Head of caudate nucleus (tissue), 42 donors: ENCODE measurements around the gene HMGN1.
"Not testable (repeated sequence)": the region's sequence is repeated elsewhere in the genome, so short reads cannot be mapped to it uniquely, and the experiment has no call there.

ENCODE experiments used
- DNase-seq, 42 donors: peaks; one replicate each; pipeline versions ENCODE4 v3.0.0 to v3.0.0-alpha.2; 2020 to 2021; ENCODE audit warnings: mixed read lengths in 7 of 42
- intact Hi-C: fragments of 100-400 bp; cut with DNase I; formaldehyde crosslinking; loops from one replicate; pipeline ENCODE4 v1.15.0; 2022

Gene HMGN1

GRCh38 chr21:39348355-39349210, at the start of gene HMGN1:
Gene HMGN1 (minus strand): TSS chr21:39349088. CDS start chr21:39348917, 171 bp downstream.
- intact Hi-C loops = loop anchor here (2.0 to 5.0 kb wide), 2 partner anchors 36 to 39 kb away; partner anchors contain the start of gene BRWD1
- peak; percentile 48 to 93 (median 82) for DNase-seq

DNA sequence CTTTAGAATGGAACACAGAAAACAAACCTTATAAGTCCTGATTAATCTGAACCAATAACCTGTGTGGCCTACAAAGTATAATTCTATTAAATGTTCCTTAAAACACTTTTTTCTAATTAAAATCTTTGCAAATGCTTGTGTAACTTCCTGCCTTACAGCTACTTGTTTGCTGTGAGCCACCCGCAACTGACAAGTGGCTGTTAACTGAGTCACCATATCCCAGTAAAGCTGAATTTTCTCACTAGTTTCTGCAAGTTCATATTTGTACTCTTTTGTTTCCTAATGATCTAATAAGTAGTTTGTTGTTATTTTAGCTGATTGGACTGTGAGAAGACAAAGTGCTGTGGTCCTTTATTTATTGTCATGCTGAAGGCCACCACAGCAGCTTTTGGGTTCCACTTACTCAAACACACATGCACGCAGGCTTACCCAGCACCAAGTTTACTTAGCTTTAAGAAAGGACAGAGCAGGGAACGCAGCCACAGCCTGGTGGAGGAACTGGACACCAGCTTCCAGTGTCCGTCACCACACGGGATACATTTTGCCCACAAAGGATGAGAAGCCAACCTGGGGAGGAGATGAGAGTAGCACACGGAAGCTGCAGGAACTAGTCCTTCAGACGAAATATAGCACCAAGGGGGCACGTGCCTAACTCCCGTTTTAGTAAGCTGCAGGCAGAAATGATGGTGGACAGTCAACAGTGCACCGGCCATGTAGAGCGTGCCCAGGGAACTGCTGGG, 48.9 kb upstream of the HMGN1 start:
- intact Hi-C loops = no loop called here
- DNase-seq = no peak

- DNase-seq = no peak
- intact Hi-C loops = no loop called here
Measured at GRCh38 chr21:39392981-39393380, 44.1 kb upstream of the HMGN1 start.

DNA sequence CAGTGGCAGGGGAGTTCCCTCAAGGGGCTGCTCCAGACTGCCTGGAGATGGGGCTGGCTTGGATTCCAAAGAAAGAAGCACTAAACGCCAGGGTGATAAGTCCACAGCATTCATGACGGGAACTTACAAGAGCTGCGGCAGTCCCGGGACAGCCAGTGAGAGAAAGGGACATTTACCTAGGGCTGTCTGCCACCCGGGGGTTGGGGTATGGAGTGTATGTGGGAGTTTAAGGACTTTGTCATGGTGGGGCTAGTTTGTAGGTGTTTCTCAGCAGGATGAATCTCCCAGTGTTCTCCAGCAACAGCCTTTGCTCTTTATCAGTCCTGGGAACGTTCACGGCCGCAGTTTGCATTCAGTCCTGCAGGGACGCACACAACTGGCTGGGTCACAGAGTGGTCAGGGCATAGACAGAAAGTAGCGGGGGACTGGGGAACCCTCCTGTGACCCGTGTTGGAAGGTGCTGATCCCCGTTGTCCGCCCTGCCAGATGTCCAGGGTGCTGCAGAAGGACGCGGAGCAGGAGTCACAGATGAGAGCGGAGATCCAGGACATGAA, 41.4 kb upstream of the HMGN1 start:
- no peak for DNase-seq
- intact Hi-C loops = no loop called here

DNA sequence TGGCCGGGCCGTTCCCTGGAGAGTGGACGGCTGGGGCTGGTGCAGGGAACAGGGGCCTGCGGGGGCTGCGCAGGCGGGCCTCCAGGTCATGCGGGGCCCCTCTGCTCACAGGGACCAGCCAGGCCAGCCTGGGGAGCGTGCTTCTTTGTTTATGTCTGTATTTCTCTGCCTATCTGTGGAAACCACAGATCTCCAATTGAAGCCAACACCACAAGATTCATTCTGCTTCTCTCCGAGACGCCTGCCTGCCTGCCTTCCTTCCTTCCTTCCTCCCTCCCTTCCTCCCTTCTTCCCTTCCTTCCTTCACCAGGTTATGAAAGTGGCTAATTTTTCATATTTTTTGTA, 39.9 kb upstream of the HMGN1 start:
- no peak for DNase-seq
- intact Hi-C loops = loop anchor here (5.0 kb wide), 1 partner anchor 41 kb away; the partner anchor contains the start of gene HMGN1

GRCh38 chr21:39388038-39388810, 39.3 kb upstream of the HMGN1 start:
- intact Hi-C loops = loop anchor here (5.0 kb wide), 1 partner anchor 41 kb away; the partner anchor contains the start of gene HMGN1

DNA sequence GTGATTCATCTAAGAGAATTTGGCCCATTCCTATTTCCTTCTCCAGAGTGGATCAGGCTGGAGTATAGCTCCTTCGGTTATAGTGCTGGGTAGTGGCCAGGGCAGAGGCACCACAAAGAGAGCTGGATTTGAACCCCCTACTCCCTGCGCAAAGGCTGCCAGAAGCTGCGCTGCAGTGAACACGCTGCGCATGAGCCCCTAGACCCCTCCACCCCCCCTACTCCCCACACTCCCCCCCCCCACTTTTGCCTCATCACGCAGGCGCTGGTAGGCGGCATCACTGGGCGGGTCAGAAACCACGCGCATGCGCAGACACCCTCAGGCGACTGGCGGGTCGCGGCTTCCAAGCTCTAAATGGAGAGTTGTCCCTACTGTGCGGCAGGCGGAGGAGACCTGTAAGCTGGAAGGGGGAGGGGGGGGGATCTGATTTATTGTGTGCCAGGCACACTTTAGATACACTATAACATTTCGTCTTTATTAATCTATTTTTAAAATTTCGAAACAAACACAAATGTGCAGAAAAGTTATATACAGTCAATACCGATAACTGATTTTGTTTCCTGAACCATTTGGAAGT, 38.7 kb upstream of the HMGN1 start:
- DNase-seq = peak; percentile 83 to 97 (median 92)
- intact Hi-C loops = loop anchor here (2.0 to 5.0 kb wide), 4 partner anchors 40 to 205 kb away; partner anchors contain the start of genes BRWD1, HMGN1, LCA5L and PSMG1

More at GRCh38 chr21:39388038-39388810, 39.3 kb upstream of the HMGN1 start:
- DNase-seq = peak; percentile 78 to 98 (median 94)

GRCh38 chr21:39386899-39387298, 38.0 kb upstream of the HMGN1 start:
- DNase-seq = peak in 1 of 42 donors; percentile 7
- intact Hi-C loops = loop anchor here (2.0 to 5.0 kb wide), 4 partner anchors 40 to 204 kb away; partner anchors contain the start of genes BRWD1, HMGN1, LCA5L and PSMG1

DNA sequence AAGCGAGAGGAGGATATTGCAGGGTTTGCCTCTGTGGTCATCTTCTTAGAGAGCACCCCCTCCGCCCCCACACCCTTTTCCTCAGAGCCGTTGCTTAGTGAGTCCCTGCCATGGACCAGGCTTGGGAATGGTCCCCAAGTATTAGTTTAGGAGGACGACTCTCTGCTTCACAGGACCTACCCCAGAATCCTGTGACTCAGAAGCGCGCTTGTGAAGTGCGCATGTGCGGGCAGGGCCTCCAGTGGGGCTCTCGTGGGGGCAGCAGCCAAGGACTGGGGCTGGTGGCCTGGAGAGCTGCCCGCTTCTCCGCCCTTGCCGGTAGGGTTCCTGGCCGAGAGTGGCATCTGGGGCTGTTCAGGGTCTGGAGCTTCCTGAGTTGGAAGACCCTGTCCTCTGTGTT, 37.3 kb upstream of the HMGN1 start:
- peak in 28 of 42 donors; percentile 14 to 68 (median 37) for DNase-seq
- intact Hi-C loops = loop anchor here (2.0 to 5.0 kb wide), 4 partner anchors 39 to 203 kb away; partner anchors contain the start of genes BRWD1, HMGN1, LCA5L and PSMG1

DNA sequence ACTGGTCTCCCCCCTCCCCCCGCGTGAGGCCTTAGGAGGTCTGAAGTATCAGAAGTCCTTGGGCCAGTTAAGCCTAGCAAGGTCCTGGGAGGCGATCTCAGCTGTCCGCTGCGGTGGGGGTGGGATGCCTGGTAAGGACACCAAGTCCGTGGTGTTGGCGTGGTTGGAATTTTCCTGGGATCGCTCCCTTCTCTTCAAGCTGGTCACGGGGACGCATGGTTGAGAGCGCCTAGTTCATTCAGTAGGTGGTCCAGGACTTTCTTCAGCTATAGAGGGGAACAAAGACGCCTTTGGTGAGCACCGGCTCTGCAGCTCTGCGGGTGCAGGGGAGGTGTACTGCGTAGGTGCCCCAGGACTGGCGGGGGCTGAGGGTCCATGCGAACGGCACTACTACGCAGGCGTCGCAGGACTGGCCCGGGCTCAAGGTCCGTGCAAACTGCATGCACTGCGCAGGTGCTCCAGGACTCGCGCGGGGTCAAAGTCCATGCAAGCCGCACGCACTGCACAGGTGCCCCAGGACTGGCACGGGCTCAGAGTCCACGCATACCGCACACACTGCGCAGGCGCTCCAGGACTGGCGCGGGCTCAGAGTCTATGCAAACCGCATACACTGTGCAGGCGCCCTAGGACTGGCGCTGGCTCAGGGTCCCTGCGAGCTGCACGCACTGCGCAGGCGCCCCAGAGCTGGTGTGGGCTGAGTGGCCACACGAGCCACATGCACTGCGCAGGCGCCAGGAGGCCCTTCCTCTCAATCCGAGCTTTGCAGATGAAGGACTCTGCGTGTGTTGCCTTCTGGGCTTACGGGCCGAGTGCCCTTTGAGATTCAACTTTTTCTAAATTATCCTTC, 36.6 kb upstream of the HMGN1 start:
- peak; percentile 53 to 92 (median 79) for DNase-seq
- intact Hi-C loops = loop anchor here (2.0 to 5.0 kb wide), 4 partner anchors 38 to 203 kb away; partner anchors contain the start of genes BRWD1, HMGN1, LCA5L and PSMG1

GRCh38 chr21:39384674-39385298, 35.9 kb upstream of the HMGN1 start:
- intact Hi-C loops = loop anchor here (5.0 kb wide), 1 partner anchor 37 kb away; the partner anchor contains the start of gene HMGN1

DNA sequence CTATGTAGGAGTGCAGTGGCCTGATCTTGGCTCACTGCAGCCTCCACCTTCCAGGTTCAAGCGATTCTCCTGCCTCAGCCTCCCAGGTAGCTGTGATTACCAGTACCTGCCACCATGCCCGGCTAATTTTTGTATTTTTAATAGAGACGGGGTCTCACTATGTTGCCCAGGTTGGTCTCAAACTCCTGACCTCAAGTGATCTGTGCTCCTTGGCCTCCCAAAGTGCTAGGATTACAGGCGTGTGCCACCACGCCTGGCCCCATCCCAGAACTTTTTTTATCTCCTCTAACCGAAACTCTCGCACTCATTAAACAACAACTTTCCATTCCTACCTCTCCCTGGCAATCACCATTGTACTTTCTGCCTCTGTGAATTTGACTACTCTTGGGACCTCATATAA, 33.2 kb upstream of the HMGN1 start:
- intact Hi-C loops, DNase-seq: not testable (repeated sequence)

More at GRCh38 chr21:39384674-39385298, 35.9 kb upstream of the HMGN1 start:
- no peak for DNase-seq

GRCh38 chr21:39381009-39381408, 32.1 kb upstream of the HMGN1 start:
- DNase-seq = peak in 4 of 42 donors; percentile 10 to 45 (median 16)
- intact Hi-C loops = no loop called here

GRCh38 chr21:39379986-39380891, 31.4 kb upstream of the HMGN1 start:
- intact Hi-C loops = no loop called here
- peak; percentile 83 to 97 (median 93) for DNase-seq

- intact Hi-C loops = no loop called here
- DNase-seq = no peak
Measured at GRCh38 chr21:39377444-39378050, 28.7 kb upstream of the HMGN1 start.
